ENCODE measurements around the gene SOX10. TPM values are rescaled to one million over a fixed set of nuclear protein-coding genes. Genes with fewer than 3 reads are reported as not detected.

SOX10 gene
- polyA plus RNA-seq, 1 donor from 2014 or later: not detected

GRCh38 chr22:38005943-38006342 is 21.6 kb upstream of the SOX10 start:
- H3F3A ChIP-seq (ENCODE audit: insufficient read depth, low read length, poor library complexity, severe bottlenecking): no peaks in the 10 kb centered on the region
- H2AFZ ChIP-seq (ENCODE audit: low read depth, low read length): no peak overlapping the region
- no peak overlapping the region for H3K27ac ChIP-seq (ENCODE audit: low read length)
- H3K4me3 ChIP-seq (ENCODE audit: low read length): no peak overlapping the region
- H3K9me3 ChIP-seq (ENCODE audit: low read length): no peaks in the 10 kb centered on the region
- H3K36me3 ChIP-seq (ENCODE audit: insufficient read depth, low read length): no peaks in the 10 kb centered on the region
- H3K79me2 ChIP-seq (replicated peaks; ENCODE audit: insufficient read depth, low read length): no peaks in the 10 kb centered on the region
- no peaks in the 10 kb centered on the region for H4K20me1 ChIP-seq (ENCODE audit: insufficient read depth)
- TF ChIP-seq POLR2AphosphoS5 (IDR thresholded peaks at IDR 0.05) (no peak), MXI1 (conservative IDR thresholded peaks at IDR 0.05; ENCODE audit: poor library complexity, severe bottlenecking) (no peak), TAF1 (IDR thresholded peaks at IDR 0.05; ENCODE audit: low read depth) (no peak), SMC3 (conservative IDR thresholded peaks at IDR 0.05; ENCODE audit: poor library complexity) (no peak), EZH2 (IDR thresholded peaks at IDR 0.05; ENCODE audit: borderline replicate concordance, insufficient read depth, low read length, poor library complexity, severe bottlenecking) (no peak), EP300 (conservative IDR thresholded peaks at IDR 0.05; ENCODE audit: poor library complexity, severe bottlenecking) (no peak), CTCF (IDR thresholded peaks at IDR 0.05; ENCODE audit: poor library complexity, severe bottlenecking) (no peak), RAD21 (conservative IDR thresholded peaks at IDR 0.05) (no peak), REST (IDR thresholded peaks at IDR 0.05; ENCODE audit: borderline replicate concordance) (no peak)
- no peaks in the 10 kb centered on the region for H3K27me3 ChIP-seq (ENCODE audit: insufficient read depth, low read depth, low read length)
- H3K9ac ChIP-seq (ENCODE audit: low read length): no peak overlapping the region
- no peaks in the 10 kb centered on the region for H3K9me2 ChIP-seq (ENCODE audit: insufficient read depth, low read length)
- no peak overlapping the region for H3K4me2 ChIP-seq (ENCODE audit: low read length)

GRCh38 chr22:37999640-38000272 is 15.4 kb upstream of the SOX10 start:
- no peaks in the 10 kb centered on the region for H3K9me2 ChIP-seq (ENCODE audit: insufficient read depth, low read length)
- H3K9ac ChIP-seq (ENCODE audit: low read length): no peak overlapping the region
- no peaks in the 10 kb centered on the region for H3F3A ChIP-seq (ENCODE audit: insufficient read depth, low read length, poor library complexity, severe bottlenecking)
- no peak overlapping the region for H3K27ac ChIP-seq (ENCODE audit: low read length)
- H4K20me1 ChIP-seq (ENCODE audit: insufficient read depth): no peaks in the 10 kb centered on the region
- no peak overlapping the region for H3K4me3 ChIP-seq (ENCODE audit: low read length)
- no peaks in the 10 kb centered on the region for H3K36me3 ChIP-seq (ENCODE audit: insufficient read depth, low read length)
- H2AFZ ChIP-seq (ENCODE audit: low read depth, low read length): no peak overlapping the region
- no peak overlapping the region for H3K4me2 ChIP-seq (ENCODE audit: low read length)
- no peaks in the 10 kb centered on the region for H3K27me3 ChIP-seq (ENCODE audit: insufficient read depth, low read depth, low read length)
- TF ChIP-seq POLR2AphosphoS5 (IDR thresholded peaks at IDR 0.05) (no peak), MXI1 (conservative IDR thresholded peaks at IDR 0.05; ENCODE audit: poor library complexity, severe bottlenecking) (no peak), EZH2 (IDR thresholded peaks at IDR 0.05; ENCODE audit: borderline replicate concordance, insufficient read depth, low read length, poor library complexity, severe bottlenecking) (no peak), REST (IDR thresholded peaks at IDR 0.05; ENCODE audit: borderline replicate concordance) (no peak), TAF1 (IDR thresholded peaks at IDR 0.05; ENCODE audit: low read depth) (no peak), CTCF (IDR thresholded peaks at IDR 0.05; ENCODE audit: poor library complexity, severe bottlenecking) (no peak), RAD21 (conservative IDR thresholded peaks at IDR 0.05) (no peak), EP300 (conservative IDR thresholded peaks at IDR 0.05; ENCODE audit: poor library complexity, severe bottlenecking) (no peak), SMC3 (conservative IDR thresholded peaks at IDR 0.05; ENCODE audit: poor library complexity) (no peak)
- H3K79me2 ChIP-seq (replicated peaks; ENCODE audit: insufficient read depth, low read length): no peaks in the 10 kb centered on the region
- no peaks in the 10 kb centered on the region for H3K9me3 ChIP-seq (ENCODE audit: low read length)

All from neural cell (in vitro differentiated cells).